NT2/D1 (cell line): ENCODE data around the gene LRSAM1.

Experiments
- YY1 ChIP-seq: IDR thresholded peaks from 2 replicates; pipeline ENCODE4 v1.6.1; 2011; ENCODE audit not compliant: insufficient read length, insufficient read depth
- ZNF274 ChIP-seq: IDR thresholded peaks from 2 replicates; pipeline ENCODE4 v1.6.1; 2011; ENCODE audit warnings: mild to moderate bottlenecking, low read depth, low read length

DNA sequence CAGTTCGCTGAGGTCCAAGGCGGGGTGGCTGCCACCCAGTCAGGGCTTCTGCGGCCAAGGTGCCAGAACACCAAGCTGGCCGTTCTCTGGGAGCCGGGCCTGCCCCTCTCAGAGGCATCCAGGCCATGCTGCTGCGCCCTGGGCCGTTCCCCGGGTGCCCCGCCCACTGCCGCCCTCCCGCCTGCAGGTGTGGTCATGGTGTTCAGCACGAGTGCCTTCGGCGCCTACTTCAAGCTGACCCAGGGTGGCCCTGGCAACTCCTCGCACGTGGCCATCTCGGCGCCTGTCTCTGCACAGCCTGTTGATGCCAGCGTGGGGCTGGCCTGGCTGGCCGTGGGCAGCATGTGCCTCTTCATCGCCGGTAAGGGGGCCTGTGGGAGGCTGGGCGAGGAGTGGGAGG is 46.7 kb upstream of the LRSAM1 start:
- TF ChIP-seq YY1 (no peak), ZNF274 (no peak)
